Pulmonary artery endothelial cell (primary cell): ENCODE data around the gene PSAPL1. TPM values are rescaled to one million over a fixed set of nuclear protein-coding genes. Genes with fewer than 3 reads are reported as not detected.

Experiments
- DNase-seq: peaks from one replicate; pipeline ENCODE4 v3.0.0-alpha.2; 2011; ENCODE audit warnings: low read depth, low spot score
- total RNA-seq: library from RNA; depleted of rRNA; stranded (reverse); fragments of >200 nt; gene quantifications from 2 replicates; pipeline ENCODE4 v1.2.3, GENCODE V29; 2014

Gene PSAPL1
- total RNA-seq, 1 donor from 2014 or later = not detected

GRCh38 chr4:7431696-7432530 lies 2.8 kb downstream of the PSAPL1 start:
- DNase-seq = no peak

- DNase-seq = no peak
These were observed 3.6 kb downstream of the PSAPL1 start for GRCh38 chr4:7430965-7431695.

GRCh38 chr4:7430368-7430964 lies 4.3 kb downstream of the PSAPL1 start:
- no peak for DNase-seq

- no peak for DNase-seq
These were observed 5.1 kb downstream of the PSAPL1 start for GRCh38 chr4:7429601-7430078.

GRCh38 chr4:7429069-7429416 lies 5.7 kb downstream of the PSAPL1 start:
- no peak for DNase-seq

GRCh38 chr4:7428261-7429068 lies 6.3 kb downstream of the PSAPL1 start:
- DNase-seq = no peak

GRCh38 chr4:7427831-7428260 lies 6.9 kb downstream of the PSAPL1 start:
- DNase-seq = no peak

GRCh38 chr4:7427361-7427760 lies 7.4 kb downstream of the PSAPL1 start:
- DNase-seq = no peak

GRCh38 chr4:7426525-7427171 lies 8.1 kb downstream of the PSAPL1 start:
- no peak for DNase-seq

GRCh38 chr4:7425591-7426468 lies 8.9 kb downstream of the PSAPL1 start:
- no peak for DNase-seq

GRCh38 chr4:7425124-7425523 lies 9.6 kb downstream of the PSAPL1 start:
- DNase-seq = no peak

- DNase-seq = no peak
These were observed 10.1 kb downstream of the PSAPL1 start for GRCh38 chr4:7424553-7425111.

GRCh38 chr4:7423801-7424552 lies 10.8 kb downstream of the PSAPL1 start:
- DNase-seq = no peak

- DNase-seq = no peak
These were observed 11.3 kb downstream of the PSAPL1 start for GRCh38 chr4:7423391-7423790.

- DNase-seq = no peak
These were observed 11.9 kb downstream of the PSAPL1 start for GRCh38 chr4:7422898-7423180.

- no peak for DNase-seq
These were observed 12.4 kb downstream of the PSAPL1 start for GRCh38 chr4:7422151-7422897.

- no peak for DNase-seq
These were observed 13.2 kb downstream of the PSAPL1 start for GRCh38 chr4:7421356-7422150.

GRCh38 chr4:7420661-7421040 lies 14.1 kb downstream of the PSAPL1 start:
- no peak for DNase-seq
